K562 (cell line): ENCODE data around the gene CHMP3. TPM values are rescaled to one million over a fixed set of nuclear protein-coding genes. Genes with fewer than 3 reads are reported as not detected.

Experiments
- DDX20 ChIP-seq: fragments of 450-650 bp; IDR thresholded peaks from 2 replicates; pipeline ENCODE4 v1.6.1; 2016; ENCODE audit warnings: missing genetic modification characterization, low read depth, mild to moderate bottlenecking, missing compliant biosample characterization, moderate library complexity
- HINFP ChIP-seq: fragments of 450-650 bp; conservative IDR thresholded peaks from 2 replicates; pipeline ENCODE4 v1.6.1; 2016; ENCODE audit warnings: missing genetic modification characterization, low read depth, mild to moderate bottlenecking, control low read depth, missing compliant biosample characterization
- MCM5 ChIP-seq: fragments of 450-650 bp; IDR thresholded peaks from 2 replicates; pipeline ENCODE4 v1.6.1; 2016; ENCODE audit warnings: low read depth
- MTF1 ChIP-seq: fragments of 250-450 bp; sonication (Bioruptor Pico); IDR thresholded peaks from 2 replicates; pipeline ENCODE4 v1.9.0; 2021; ENCODE audit warnings: moderate library complexity, mild to moderate bottlenecking, inconsistent platforms, borderline replicate concordance
- SPI1 ChIP-seq: IDR thresholded peaks from 2 replicates; pipeline ENCODE4 v1.6.1; 2011; ENCODE audit warnings: low read depth, low read length, control low read depth, borderline replicate concordance
- ZNF24 ChIP-seq: fragments of 450-650 bp; IDR thresholded peaks from 2 replicates; pipeline ENCODE4 v1.6.1; 2016
- polyA plus RNA-seq, 8 experiments: library from polyadenylated mRNA; depleted of rRNA in 4 of 8; stranded (reverse) in 5 of 8; unstranded in 3 of 8; fragments of >200 nt; fragmentation: Nextera tagmentation in 2 of 8; fragmentation: Illumina TruSeq in 1 of 8; extraction: Ambion mirVana in 2 of 8; extraction: Trizol in 1 of 8; gene quantifications; 2 replicates each; pipeline versions ENCODE4 v1.2.1 to v1.2.3, GENCODE V29; 2011 to 2014; ENCODE audit warnings: inconsistent platforms in 1 of 8, missing spikeins in 1 of 8
- total RNA-seq, 7 experiments: library from RNA; depleted of rRNA in 6 of 7; stranded (reverse); fragments of >200 nt in 6 of 7; fragmentation: Illumina TruSeq in 2 of 7; extraction: Trizol in 2 of 7; gene quantifications; 2 replicates each; pipeline versions ENCODE4 v1.2.1 to v1.2.3, GENCODE V29; 2011 to 2021; ENCODE audit warnings: low replicate concordance in 1 of 7
- TF ChIP-seq, protein P1 (sequence below): fragments of 450-650 bp; IDR thresholded peaks from 2 replicates; pipeline ENCODE4 v1.6.1; 2016; ENCODE audit warnings: mild to moderate bottlenecking, moderate library complexity
- TF ChIP-seq, protein P2 (sequence below): fragments of 450-650 bp; IDR thresholded peaks from 2 replicates; pipeline ENCODE4 v1.6.1; 2017; ENCODE audit warnings: antibody characterized with exemption, mild to moderate bottlenecking

Gene CHMP3
- total and polyA plus RNA-seq, 9 of the 15 experiments (the other 6 are each of a cell fraction or from before 2014, with no cell fraction given): 20.6 to 52.5 (median 31.7) TPM

DNA sequence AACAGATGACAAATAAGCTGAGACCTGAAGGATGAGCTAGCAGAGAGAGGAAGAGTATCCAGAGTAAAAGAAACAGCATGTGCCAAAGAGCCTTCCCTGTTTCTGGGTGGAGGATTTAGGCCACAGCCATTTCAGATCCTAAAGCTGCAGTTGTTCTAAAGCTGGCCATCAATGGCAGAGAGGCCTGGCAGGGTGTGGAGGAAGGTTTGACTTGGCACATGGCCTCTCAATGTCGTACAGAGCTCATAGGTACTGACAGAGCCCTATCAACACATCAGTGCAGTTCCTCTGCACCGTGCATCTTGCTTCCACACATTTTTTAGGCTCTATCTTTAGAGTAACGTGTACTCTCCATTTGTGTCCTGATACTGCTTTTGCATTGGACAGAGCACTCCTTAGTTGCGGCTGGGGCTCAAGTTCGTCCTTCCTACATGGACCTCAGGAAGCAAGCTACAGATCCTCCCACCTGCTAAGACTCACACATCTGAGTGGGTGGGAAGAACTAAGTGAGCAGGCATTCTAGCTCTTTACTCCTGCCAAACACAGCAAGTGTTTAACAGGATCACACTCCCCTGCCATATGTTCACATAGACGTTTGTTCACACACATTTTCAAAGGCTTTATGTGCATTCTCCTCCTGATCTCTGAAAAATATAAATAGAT lies 3.0 kb upstream of the CHMP3 start (continued):
- TF ChIP-seq, protein P1, sequence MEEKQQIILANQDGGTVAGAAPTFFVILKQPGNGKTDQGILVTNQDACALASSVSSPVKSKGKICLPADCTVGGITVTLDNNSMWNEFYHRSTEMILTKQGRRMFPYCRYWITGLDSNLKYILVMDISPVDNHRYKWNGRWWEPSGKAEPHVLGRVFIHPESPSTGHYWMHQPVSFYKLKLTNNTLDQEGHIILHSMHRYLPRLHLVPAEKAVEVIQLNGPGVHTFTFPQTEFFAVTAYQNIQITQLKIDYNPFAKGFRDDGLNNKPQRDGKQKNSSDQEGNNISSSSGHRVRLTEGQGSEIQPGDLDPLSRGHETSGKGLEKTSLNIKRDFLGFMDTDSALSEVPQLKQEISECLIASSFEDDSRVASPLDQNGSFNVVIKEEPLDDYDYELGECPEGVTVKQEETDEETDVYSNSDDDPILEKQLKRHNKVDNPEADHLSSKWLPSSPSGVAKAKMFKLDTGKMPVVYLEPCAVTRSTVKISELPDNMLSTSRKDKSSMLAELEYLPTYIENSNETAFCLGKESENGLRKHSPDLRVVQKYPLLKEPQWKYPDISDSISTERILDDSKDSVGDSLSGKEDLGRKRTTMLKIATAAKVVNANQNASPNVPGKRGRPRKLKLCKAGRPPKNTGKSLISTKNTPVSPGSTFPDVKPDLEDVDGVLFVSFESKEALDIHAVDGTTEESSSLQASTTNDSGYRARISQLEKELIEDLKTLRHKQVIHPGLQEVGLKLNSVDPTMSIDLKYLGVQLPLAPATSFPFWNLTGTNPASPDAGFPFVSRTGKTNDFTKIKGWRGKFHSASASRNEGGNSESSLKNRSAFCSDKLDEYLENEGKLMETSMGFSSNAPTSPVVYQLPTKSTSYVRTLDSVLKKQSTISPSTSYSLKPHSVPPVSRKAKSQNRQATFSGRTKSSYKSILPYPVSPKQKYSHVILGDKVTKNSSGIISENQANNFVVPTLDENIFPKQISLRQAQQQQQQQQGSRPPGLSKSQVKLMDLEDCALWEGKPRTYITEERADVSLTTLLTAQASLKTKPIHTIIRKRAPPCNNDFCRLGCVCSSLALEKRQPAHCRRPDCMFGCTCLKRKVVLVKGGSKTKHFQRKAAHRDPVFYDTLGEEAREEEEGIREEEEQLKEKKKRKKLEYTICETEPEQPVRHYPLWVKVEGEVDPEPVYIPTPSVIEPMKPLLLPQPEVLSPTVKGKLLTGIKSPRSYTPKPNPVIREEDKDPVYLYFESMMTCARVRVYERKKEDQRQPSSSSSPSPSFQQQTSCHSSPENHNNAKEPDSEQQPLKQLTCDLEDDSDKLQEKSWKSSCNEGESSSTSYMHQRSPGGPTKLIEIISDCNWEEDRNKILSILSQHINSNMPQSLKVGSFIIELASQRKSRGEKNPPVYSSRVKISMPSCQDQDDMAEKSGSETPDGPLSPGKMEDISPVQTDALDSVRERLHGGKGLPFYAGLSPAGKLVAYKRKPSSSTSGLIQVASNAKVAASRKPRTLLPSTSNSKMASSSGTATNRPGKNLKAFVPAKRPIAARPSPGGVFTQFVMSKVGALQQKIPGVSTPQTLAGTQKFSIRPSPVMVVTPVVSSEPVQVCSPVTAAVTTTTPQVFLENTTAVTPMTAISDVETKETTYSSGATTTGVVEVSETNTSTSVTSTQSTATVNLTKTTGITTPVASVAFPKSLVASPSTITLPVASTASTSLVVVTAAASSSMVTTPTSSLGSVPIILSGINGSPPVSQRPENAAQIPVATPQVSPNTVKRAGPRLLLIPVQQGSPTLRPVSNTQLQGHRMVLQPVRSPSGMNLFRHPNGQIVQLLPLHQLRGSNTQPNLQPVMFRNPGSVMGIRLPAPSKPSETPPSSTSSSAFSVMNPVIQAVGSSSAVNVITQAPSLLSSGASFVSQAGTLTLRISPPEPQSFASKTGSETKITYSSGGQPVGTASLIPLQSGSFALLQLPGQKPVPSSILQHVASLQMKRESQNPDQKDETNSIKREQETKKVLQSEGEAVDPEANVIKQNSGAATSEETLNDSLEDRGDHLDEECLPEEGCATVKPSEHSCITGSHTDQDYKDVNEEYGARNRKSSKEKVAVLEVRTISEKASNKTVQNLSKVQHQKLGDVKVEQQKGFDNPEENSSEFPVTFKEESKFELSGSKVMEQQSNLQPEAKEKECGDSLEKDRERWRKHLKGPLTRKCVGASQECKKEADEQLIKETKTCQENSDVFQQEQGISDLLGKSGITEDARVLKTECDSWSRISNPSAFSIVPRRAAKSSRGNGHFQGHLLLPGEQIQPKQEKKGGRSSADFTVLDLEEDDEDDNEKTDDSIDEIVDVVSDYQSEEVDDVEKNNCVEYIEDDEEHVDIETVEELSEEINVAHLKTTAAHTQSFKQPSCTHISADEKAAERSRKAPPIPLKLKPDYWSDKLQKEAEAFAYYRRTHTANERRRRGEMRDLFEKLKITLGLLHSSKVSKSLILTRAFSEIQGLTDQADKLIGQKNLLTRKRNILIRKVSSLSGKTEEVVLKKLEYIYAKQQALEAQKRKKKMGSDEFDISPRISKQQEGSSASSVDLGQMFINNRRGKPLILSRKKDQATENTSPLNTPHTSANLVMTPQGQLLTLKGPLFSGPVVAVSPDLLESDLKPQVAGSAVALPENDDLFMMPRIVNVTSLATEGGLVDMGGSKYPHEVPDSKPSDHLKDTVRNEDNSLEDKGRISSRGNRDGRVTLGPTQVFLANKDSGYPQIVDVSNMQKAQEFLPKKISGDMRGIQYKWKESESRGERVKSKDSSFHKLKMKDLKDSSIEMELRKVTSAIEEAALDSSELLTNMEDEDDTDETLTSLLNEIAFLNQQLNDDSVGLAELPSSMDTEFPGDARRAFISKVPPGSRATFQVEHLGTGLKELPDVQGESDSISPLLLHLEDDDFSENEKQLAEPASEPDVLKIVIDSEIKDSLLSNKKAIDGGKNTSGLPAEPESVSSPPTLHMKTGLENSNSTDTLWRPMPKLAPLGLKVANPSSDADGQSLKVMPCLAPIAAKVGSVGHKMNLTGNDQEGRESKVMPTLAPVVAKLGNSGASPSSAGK: peak; percentile 43; the same call in 1 of the 2 replicates
- TF ChIP-seq DDX20 (tag): no peak
- TF ChIP-seq SPI1: 0 out of 2 replicates have a peak, but pooled peaks have one; percentile 8
- no peak for TF ChIP-seq ZNF24
- no peak for TF ChIP-seq MCM5
- TF ChIP-seq, protein P2, sequence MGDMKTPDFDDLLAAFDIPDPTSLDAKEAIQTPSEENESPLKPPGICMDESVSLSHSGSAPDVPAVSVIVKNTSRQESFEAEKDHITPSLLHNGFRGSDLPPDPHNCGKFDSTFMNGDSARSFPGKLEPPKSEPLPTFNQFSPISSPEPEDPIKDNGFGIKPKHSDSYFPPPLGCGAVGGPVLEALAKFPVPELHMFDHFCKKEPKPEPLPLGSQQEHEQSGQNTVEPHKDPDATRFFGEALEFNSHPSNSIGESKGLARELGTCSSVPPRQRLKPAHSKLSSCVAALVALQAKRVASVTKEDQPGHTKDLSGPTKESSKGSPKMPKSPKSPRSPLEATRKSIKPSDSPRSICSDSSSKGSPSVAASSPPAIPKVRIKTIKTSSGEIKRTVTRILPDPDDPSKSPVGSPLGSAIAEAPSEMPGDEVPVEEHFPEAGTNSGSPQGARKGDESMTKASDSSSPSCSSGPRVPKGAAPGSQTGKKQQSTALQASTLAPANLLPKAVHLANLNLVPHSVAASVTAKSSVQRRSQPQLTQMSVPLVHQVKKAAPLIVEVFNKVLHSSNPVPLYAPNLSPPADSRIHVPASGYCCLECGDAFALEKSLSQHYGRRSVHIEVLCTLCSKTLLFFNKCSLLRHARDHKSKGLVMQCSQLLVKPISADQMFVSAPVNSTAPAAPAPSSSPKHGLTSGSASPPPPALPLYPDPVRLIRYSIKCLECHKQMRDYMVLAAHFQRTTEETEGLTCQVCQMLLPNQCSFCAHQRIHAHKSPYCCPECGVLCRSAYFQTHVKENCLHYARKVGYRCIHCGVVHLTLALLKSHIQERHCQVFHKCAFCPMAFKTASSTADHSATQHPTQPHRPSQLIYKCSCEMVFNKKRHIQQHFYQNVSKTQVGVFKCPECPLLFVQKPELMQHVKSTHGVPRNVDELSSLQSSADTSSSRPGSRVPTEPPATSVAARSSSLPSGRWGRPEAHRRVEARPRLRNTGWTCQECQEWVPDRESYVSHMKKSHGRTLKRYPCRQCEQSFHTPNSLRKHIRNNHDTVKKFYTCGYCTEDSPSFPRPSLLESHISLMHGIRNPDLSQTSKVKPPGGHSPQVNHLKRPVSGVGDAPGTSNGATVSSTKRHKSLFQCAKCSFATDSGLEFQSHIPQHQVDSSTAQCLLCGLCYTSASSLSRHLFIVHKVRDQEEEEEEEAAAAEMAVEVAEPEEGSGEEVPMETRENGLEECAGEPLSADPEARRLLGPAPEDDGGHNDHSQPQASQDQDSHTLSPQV: peak; percentile 34; the same call in 1 of the 2 replicates
- TF ChIP-seq MTF1 (CRISPR knock-in tag): no peak
- TF ChIP-seq HINFP (tag): no peak
